ENCODE measurements around the gene ANKRD29.
"Not testable (repeated sequence)": the region's sequence is repeated elsewhere in the genome, so short reads cannot be mapped to it uniquely, and the experiment has no call there.

ANKRD29 gene

DNA sequence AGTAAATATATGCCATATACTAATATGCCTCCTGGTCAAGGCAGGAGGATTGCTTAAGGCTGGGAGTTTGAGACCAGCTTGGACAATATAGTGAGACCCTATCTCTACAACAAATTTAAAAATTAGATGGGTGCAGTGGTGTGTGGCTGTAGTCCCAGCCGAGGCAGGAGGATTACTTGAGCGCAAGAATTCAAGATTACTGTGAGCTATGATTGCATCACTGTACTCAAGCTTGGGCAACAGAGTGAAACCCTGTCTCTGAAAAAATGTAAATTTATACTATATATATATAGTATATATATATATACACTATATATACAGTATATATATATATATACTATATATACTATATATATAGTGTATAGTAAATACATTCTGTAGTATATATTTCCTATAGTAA lies 46.5 kb downstream of the ANKRD29 start:
- Histone ChIP-seq H3K27me3 (replicated peaks) (no peaks in the 10 kb centered on the region), H3K36me3 (replicated peaks) (no peaks in the 10 kb centered on the region), H3K27ac (no peak overlapping the region), H3K4me3 (ENCODE audit: low read depth, low read length) (no peak overlapping the region)
- TF ChIP-seq, protein P1, sequence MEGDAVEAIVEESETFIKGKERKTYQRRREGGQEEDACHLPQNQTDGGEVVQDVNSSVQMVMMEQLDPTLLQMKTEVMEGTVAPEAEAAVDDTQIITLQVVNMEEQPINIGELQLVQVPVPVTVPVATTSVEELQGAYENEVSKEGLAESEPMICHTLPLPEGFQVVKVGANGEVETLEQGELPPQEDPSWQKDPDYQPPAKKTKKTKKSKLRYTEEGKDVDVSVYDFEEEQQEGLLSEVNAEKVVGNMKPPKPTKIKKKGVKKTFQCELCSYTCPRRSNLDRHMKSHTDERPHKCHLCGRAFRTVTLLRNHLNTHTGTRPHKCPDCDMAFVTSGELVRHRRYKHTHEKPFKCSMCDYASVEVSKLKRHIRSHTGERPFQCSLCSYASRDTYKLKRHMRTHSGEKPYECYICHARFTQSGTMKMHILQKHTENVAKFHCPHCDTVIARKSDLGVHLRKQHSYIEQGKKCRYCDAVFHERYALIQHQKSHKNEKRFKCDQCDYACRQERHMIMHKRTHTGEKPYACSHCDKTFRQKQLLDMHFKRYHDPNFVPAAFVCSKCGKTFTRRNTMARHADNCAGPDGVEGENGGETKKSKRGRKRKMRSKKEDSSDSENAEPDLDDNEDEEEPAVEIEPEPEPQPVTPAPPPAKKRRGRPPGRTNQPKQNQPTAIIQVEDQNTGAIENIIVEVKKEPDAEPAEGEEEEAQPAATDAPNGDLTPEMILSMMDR (IDR thresholded peaks at IDR 0.05; ENCODE audit: low read depth, low read length, missing control alignments): no peak
- in situ Hi-C loops (cut with HindIII; ENCODE audit: low pct_ligation_motif_present, low sequenced_read_pairs): no loop called here
- DNase-seq: no peak

DNA sequence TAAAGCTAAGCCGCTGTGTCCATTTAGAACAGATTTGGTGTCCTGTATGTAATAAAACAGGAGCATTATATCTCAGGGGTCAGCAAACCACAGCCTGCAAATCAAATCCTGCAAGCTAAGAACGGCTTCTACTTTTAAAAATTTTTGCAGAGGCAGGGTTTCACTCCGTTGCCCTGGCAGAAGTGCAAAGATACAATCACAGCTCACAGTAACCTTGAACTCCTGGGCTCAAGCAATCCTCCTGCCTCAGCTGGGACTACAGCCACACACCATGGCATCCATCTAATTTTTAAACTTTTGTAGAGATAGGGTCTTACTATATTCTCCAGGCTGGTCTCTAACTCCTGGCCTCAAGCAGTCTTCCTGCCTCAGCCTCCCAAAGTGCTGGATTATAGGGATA lies 47.8 kb downstream of the ANKRD29 start:
- no peak for DNase-seq
- no peak overlapping the region for H3K4me3 ChIP-seq (ENCODE audit: low read depth, low read length)
- TF ChIP-seq, protein P1 (IDR thresholded peaks at IDR 0.05; ENCODE audit: low read depth, low read length, missing control alignments): no peak
- no peaks in the 10 kb centered on the region for H3K27me3 ChIP-seq (replicated peaks)
- in situ Hi-C loops (cut with HindIII; ENCODE audit: low pct_ligation_motif_present, low sequenced_read_pairs): no loop called here
- H3K27ac ChIP-seq: no peak overlapping the region
- H3K36me3 ChIP-seq (replicated peaks): no peaks in the 10 kb centered on the region

DNA sequence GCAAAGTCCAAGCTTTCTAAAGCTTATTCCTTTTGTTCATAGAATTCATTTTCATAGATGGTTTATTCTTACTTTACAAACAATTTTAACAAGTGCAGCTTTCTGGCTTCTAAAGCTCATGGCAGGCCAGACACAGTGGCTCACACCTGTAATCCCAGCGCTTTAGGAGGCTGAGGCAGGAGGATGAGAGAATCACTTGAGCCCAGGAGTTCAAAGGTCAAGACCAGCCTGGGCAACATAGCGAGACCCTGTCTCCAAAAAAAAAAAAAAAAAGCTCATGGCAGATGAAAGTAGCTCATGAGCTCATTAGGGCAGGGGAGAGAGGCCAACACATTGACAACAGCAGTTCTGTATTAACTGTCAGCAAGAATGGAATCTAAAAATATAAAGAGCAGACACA lies 48.3 kb downstream of the ANKRD29 start:
- no peak for DNase-seq
- Histone ChIP-seq H3K36me3 (replicated peaks) (no peaks in the 10 kb centered on the region), H3K4me3 (ENCODE audit: low read depth, low read length) (no peak overlapping the region), H3K27ac (no peak overlapping the region), H3K27me3 (replicated peaks) (no peaks in the 10 kb centered on the region)
- TF ChIP-seq, protein P1 (IDR thresholded peaks at IDR 0.05; ENCODE audit: low read depth, low read length, missing control alignments): no peak
- in situ Hi-C loops (cut with HindIII; ENCODE audit: low pct_ligation_motif_present, low sequenced_read_pairs): no loop called here

DNA sequence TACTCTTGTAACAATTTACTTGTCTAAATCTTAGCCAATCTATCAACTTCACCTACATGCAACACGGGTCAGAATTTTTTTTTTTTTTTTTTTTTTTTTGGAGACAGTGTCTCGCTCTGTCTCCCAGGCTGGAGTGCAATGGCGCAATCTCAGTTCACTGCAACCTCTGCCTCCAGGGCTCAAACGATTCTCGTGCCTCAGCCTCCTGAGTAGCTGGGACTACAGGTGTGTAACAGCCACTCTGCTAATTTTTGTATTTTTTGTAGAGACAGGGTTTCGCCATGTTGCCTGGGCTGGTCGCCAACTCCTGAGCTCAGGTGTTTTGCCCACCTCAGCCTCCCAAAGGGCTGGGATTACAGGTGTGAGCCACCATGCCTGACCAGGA lies 49.6 kb downstream of the ANKRD29 start:
- H3K36me3 ChIP-seq (replicated peaks); H3K27me3 ChIP-seq (replicated peaks); H3K4me3 ChIP-seq (ENCODE audit: low read depth, low read length); H3K27ac ChIP-seq; DNase-seq; in situ Hi-C loops (cut with HindIII; ENCODE audit: low pct_ligation_motif_present, low sequenced_read_pairs): not testable (repeated sequence)

DNA sequence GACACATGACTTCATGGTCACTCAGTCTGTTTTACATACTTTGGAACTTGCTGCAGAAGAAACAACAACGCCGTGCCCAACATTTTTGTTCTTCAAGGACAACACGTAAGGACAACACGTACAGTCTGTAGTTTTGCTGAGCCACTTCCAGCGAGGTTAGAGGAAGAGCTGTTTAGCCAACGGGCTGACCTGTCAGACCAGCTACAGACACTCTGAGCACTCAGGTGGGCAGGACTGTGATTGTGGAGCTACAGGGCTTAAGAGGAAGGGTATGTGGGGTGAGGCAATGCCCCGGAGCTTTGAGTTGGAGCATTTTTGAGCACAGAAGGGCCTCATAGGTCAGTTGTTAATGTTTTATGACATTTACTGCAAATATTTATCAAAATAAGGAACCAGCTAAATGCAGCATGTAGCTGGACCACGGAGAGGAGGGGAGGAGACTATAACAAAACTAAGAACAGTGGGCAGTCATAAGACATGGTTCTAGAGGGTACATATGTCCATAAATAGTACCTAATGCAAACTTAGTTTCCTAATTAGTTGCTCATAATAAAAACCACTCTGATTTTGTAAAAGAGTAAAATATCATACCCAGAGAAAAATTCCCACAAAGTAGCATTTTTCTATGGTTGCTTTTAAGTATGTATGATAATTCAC lies 50.1 kb downstream of the ANKRD29 start:
- no peak for DNase-seq
- no peaks in the 10 kb centered on the region for H3K36me3 ChIP-seq (replicated peaks)
- no peak overlapping the region for H3K27ac ChIP-seq
- no peaks in the 10 kb centered on the region for H3K27me3 ChIP-seq (replicated peaks)
- in situ Hi-C loops (cut with HindIII; ENCODE audit: low pct_ligation_motif_present, low sequenced_read_pairs): no loop called here
- TF ChIP-seq, protein P1 (IDR thresholded peaks at IDR 0.05; ENCODE audit: low read depth, low read length, missing control alignments): no peak
- no peak overlapping the region for H3K4me3 ChIP-seq (ENCODE audit: low read depth, low read length)

DNA sequence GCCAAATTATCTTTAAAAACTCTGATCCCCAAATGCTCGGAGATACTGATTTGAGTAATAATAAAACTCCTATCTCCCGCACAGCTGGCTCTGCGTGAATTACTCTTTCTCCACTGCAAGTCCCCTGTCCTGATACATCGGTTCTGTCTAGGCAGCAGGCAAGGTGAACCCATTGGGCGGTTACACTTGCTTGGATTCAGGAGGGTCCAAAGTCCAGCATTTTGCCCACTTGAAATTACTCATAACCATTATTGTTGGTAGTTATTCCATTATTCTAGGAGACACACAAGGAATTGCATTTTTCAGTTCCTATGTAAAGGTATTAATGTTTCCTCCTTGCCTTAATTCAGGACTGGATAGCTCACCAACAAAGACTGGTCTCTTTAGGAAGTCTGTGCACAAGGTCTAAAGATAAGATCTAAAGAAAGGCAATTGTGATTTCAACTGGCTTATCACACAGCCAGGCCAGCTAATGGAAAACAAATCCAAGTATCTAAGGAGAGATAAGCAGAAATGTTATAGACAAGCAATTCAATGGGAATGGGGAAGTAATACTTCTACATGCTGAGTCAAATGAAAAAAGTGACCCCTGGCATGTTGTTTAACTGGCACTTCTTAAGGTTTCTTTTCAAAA lies 53.2 kb downstream of the ANKRD29 start:
- no peaks in the 10 kb centered on the region for H3K27me3 ChIP-seq (replicated peaks)
- TF ChIP-seq, protein P1 (IDR thresholded peaks at IDR 0.05; ENCODE audit: low read depth, low read length, missing control alignments): no peak
- no peaks in the 10 kb centered on the region for H3K36me3 ChIP-seq (replicated peaks)
- no peak overlapping the region for H3K4me3 ChIP-seq (ENCODE audit: low read depth, low read length)
- in situ Hi-C loops (cut with HindIII; ENCODE audit: low pct_ligation_motif_present, low sequenced_read_pairs): no loop called here
- DNase-seq: no peak
- H3K27ac ChIP-seq: no peak overlapping the region
